HG02970 (cell line): Measurements from ENCODE around the gene TOLLIP.

Experiments used
- ATAC-seq: cut with Tn5 transposase; IDR thresholded peaks from one replicate; pipeline ENCODE4 v1.9.1; 2021; ENCODE audit warnings: mild to moderate bottlenecking, moderate library complexity, moderate number of reproducible peaks; ENCODE audit not compliant: unreplicated experiment, low FRiP score

TOLLIP gene

GRCh38 chr11:1285316-1285744 lies 24.1 kb downstream of the TOLLIP start:
- ATAC-seq, result no peak

GRCh38 chr11:1283906-1284305 lies 25.5 kb downstream of the TOLLIP start:
- no peak for ATAC-seq

GRCh38 chr11:1283091-1283511 lies 26.3 kb downstream of the TOLLIP start:
- no peak for ATAC-seq

GRCh38 chr11:1281974-1282365 lies 27.5 kb downstream of the TOLLIP start:
- no peak for ATAC-seq

- no peak for ATAC-seq
Observed at GRCh38 chr11:1281326-1281973, 28.0 kb downstream of the TOLLIP start.

- no peak for ATAC-seq
Observed at GRCh38 chr11:1280116-1281035, 29.1 kb downstream of the TOLLIP start.

- ATAC-seq, result no peak
Observed at GRCh38 chr11:1279674-1280055, 29.8 kb downstream of the TOLLIP start.

GRCh38 chr11:1278766-1279673 lies 30.4 kb downstream of the TOLLIP start:
- no peak for ATAC-seq

GRCh38 chr11:1277936-1278512 lies 31.4 kb downstream of the TOLLIP start:
- ATAC-seq, result no peak

GRCh38 chr11:1276866-1277615 lies 32.4 kb downstream of the TOLLIP start:
- no peak for ATAC-seq

GRCh38 chr11:1276041-1276790 lies 33.2 kb downstream of the TOLLIP start:
- ATAC-seq, result no peak

GRCh38 chr11:1275021-1275420 lies 34.4 kb downstream of the TOLLIP start:
- no peak for ATAC-seq

GRCh38 chr11:1274501-1274900 lies 34.9 kb downstream of the TOLLIP start:
- no peak for ATAC-seq

- no peak for ATAC-seq
Observed at GRCh38 chr11:1272531-1272930, 36.9 kb downstream of the TOLLIP start.

- no peak for ATAC-seq
Observed at GRCh38 chr11:1271927-1272326, 37.5 kb downstream of the TOLLIP start.

GRCh38 chr11:1271406-1271805 lies 38.0 kb downstream of the TOLLIP start:
- ATAC-seq, result no peak

GRCh38 chr11:1271002-1271401 lies 38.4 kb downstream of the TOLLIP start:
- no peak for ATAC-seq

GRCh38 chr11:1270476-1270875 lies 39.0 kb downstream of the TOLLIP start:
- no peak for ATAC-seq

GRCh38 chr11:1269957-1270356 lies 39.5 kb downstream of the TOLLIP start:
- no peak for ATAC-seq
